Measurements from ENCODE around the gene ABCD2. TPM values are rescaled to one million over a fixed set of nuclear protein-coding genes. Genes with fewer than 3 reads are reported as not detected.

Gene ABCD2
- total and polyA plus RNA-seq, 2 of the 4 experiments (the other 2 are of a cell fraction) = not detected

- Histone ChIP-seq H2AFZ (replicated peaks; ENCODE audit: low read length, poor library complexity) (no peak overlapping the region), H2AK9ac (replicated peaks; ENCODE audit: low read depth, low read length, poor library complexity) (no peak overlapping the region), H3K4ac (ENCODE audit: low read depth, low read length) (no peak overlapping the region), H3K9me1 (ENCODE audit: insufficient read depth, low read length) (no peaks in the 10 kb centered on the region), H2BK15ac (ENCODE audit: low read depth, low read length) (no peak overlapping the region), H2BK5ac (ENCODE audit: low read depth, low read length, poor library complexity, severe bottlenecking) (no peak overlapping the region), H3K56ac (ENCODE audit: extremely low read depth, insufficient read depth, low read length) (no peak overlapping the region), H3K4me1 (ENCODE audit: control insufficient read depth, insufficient read depth, low read length) (no peaks in the 10 kb centered on the region), H3K4me3 (ENCODE audit: insufficient read depth, low read depth, low read length) (no peak overlapping the region), H3K27me3 (ENCODE audit: control insufficient read depth, insufficient read depth, low read length) (no peaks in the 10 kb centered on the region), H3K4me2 (ENCODE audit: low read depth, low read length) (no peak overlapping the region), H3K14ac (replicated peaks; ENCODE audit: low read depth, low read length) (no peak overlapping the region), H4K20me1 (ENCODE audit: insufficient read depth, low read length) (no peaks in the 10 kb centered on the region), H3K36me3 (ENCODE audit: control insufficient read depth, insufficient read depth, low read length) (no peaks in the 10 kb centered on the region), H3K18ac (ENCODE audit: low read depth, low read length) (no peak overlapping the region), H3K9ac (ENCODE audit: low read depth, low read length) (no peak overlapping the region), H2BK120ac (ENCODE audit: low read depth, low read length) (no peak overlapping the region), H3K23ac (ENCODE audit: low read depth, low read length) (no peak overlapping the region), H4K91ac (ENCODE audit: insufficient read depth, low read depth, low read length) (no peak overlapping the region), H3K27ac (ENCODE audit: insufficient read depth, low read length) (no peak overlapping the region), H3K79me1 (ENCODE audit: low read depth in 1 of 2, low read length in 2 of 2) (no peaks in the 10 kb centered on the region), H4K5ac (ENCODE audit: low read depth, low read length) (no peak overlapping the region), H3K9me3 (ENCODE audit: control insufficient read depth, insufficient read depth, low read length) (no peaks in the 10 kb centered on the region), H4K8ac (ENCODE audit: low read depth in 2 of 2, low read length in 2 of 2) (no peak overlapping the region), H2AK5ac (ENCODE audit: low read depth, low read length) (no peak overlapping the region), H2BK20ac (ENCODE audit: low read depth, low read length) (no peak overlapping the region)
- intact Hi-C loops (cut with micrococcal nuclease) = no loop called here
- ChIA-PET CTCF (interaction anchor here (0.7 kb wide), 1 partner anchor 417 kb away, joined by 3 read pairs; no protein-coding TSS in a partner anchor), POLR2A (ENCODE audit: unreplicated experiment) (no interaction called here)
- in situ Hi-C loops (cut with MboI; ENCODE audit: low sequenced_read_pairs) = loop anchor here (25.0 kb wide), 1 partner anchor 304 kb away; no protein-coding TSS in a partner anchor
- ATAC-seq (ENCODE audit: low read depth) = no peak
- DNase-seq = no peak
- dilution Hi-C loops (cut with HindIII; ENCODE audit: low sequenced_read_pairs, unreplicated experiment) = no loop called here
- WGBS, 2 experiments (ENCODE audit: extremely low coverage in 2 of 2, insufficient read length in 1 of 2) = 40% methylated on average over 1 of the region's 4 CpGs; no CpG with 5 or more reads in 1 of the 2 experiments
- TF ChIP-seq, protein P1, sequence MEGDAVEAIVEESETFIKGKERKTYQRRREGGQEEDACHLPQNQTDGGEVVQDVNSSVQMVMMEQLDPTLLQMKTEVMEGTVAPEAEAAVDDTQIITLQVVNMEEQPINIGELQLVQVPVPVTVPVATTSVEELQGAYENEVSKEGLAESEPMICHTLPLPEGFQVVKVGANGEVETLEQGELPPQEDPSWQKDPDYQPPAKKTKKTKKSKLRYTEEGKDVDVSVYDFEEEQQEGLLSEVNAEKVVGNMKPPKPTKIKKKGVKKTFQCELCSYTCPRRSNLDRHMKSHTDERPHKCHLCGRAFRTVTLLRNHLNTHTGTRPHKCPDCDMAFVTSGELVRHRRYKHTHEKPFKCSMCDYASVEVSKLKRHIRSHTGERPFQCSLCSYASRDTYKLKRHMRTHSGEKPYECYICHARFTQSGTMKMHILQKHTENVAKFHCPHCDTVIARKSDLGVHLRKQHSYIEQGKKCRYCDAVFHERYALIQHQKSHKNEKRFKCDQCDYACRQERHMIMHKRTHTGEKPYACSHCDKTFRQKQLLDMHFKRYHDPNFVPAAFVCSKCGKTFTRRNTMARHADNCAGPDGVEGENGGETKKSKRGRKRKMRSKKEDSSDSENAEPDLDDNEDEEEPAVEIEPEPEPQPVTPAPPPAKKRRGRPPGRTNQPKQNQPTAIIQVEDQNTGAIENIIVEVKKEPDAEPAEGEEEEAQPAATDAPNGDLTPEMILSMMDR (conservative IDR thresholded peaks at IDR 0.05; ENCODE audit: low read depth, low read length) = no peak
- TF ChIP-seq, protein P2, sequence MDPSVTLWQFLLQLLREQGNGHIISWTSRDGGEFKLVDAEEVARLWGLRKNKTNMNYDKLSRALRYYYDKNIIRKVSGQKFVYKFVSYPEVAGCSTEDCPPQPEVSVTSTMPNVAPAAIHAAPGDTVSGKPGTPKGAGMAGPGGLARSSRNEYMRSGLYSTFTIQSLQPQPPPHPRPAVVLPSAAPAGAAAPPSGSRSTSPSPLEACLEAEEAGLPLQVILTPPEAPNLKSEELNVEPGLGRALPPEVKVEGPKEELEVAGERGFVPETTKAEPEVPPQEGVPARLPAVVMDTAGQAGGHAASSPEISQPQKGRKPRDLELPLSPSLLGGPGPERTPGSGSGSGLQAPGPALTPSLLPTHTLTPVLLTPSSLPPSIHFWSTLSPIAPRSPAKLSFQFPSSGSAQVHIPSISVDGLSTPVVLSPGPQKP (IDR thresholded peaks at IDR 0.05; ENCODE audit: borderline replicate concordance, low read depth, low read length) = no peak
- TF ChIP-seq RFX5 (IDR thresholded peaks at IDR 0.05; ENCODE audit: low read depth, low read length) (no peak), RAD21 (IDR thresholded peaks at IDR 0.05; ENCODE audit: low read length) (no peak), MAZ (IDR thresholded peaks at IDR 0.05; ENCODE audit: borderline replicate concordance, low read depth, low read length) (no peak), BHLHE40 (IDR thresholded peaks at IDR 0.05; ENCODE audit: low read depth, low read length) (no peak), NFE2L2 (IDR thresholded peaks at IDR 0.05; ENCODE audit: low read depth, low read length) (no peak), CEBPB (IDR thresholded peaks at IDR 0.05; ENCODE audit: low read depth, low read length) (no peak), SMC3 (IDR thresholded peaks at IDR 0.05; ENCODE audit: low read depth, low read length) (no peak), POLR2A (IDR thresholded peaks at IDR 0.05; ENCODE audit: low read depth, low read length) (no peak), FOS (IDR thresholded peaks at IDR 0.05; ENCODE audit: low read depth, low read length) (no peak), MXI1 (IDR thresholded peaks at IDR 0.05; ENCODE audit: borderline replicate concordance, low read depth, low read length) (no peak), MAFK (IDR thresholded peaks at IDR 0.05; ENCODE audit: low read depth, low read length) (no peak), CHD1 (IDR thresholded peaks at IDR 0.05; ENCODE audit: low read depth, low read length) (no peak), RCOR1 (IDR thresholded peaks at IDR 0.05; ENCODE audit: insufficient replicate concordance, low read length) (no peak)
- TF ChIP-seq, protein P3, sequence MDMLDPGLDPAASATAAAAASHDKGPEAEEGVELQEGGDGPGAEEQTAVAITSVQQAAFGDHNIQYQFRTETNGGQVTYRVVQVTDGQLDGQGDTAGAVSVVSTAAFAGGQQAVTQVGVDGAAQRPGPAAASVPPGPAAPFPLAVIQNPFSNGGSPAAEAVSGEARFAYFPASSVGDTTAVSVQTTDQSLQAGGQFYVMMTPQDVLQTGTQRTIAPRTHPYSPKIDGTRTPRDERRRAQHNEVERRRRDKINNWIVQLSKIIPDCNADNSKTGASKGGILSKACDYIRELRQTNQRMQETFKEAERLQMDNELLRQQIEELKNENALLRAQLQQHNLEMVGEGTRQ (IDR thresholded peaks at IDR 0.05; ENCODE audit: low read depth, low read length) = no peak
- no TSS peak for BruUV-seq (replicated peaks)
Observed at GRCh38 chr12:39616666-39617065, 2.9 kb downstream of the ABCD2 start.
